PC-3 (cell line): Measurements from ENCODE around the gene CMPK1.

Experiments used
- EZH2 ChIP-seq: fragments of 300-600 bp; sonication (generic); IDR thresholded peaks from one replicate; pipeline ENCODE4 v1.6.1; 2017; ENCODE audit warnings: antibody characterized with exemption, mild to moderate bottlenecking, low read length; ENCODE audit not compliant: unreplicated experiment
- TF ChIP-seq, protein P1 (sequence below): fragments of 300-600 bp; sonication (generic); conservative IDR thresholded peaks from 2 replicates; pipeline ENCODE4 v1.5.1; 2017; ENCODE audit warnings: antibody characterized with exemption, low read depth, mild to moderate bottlenecking, low read length

GRCh38 chr1:47324682-47325081 is 8.9 kb upstream of the CMPK1 start:
- TF ChIP-seq, protein P1, sequence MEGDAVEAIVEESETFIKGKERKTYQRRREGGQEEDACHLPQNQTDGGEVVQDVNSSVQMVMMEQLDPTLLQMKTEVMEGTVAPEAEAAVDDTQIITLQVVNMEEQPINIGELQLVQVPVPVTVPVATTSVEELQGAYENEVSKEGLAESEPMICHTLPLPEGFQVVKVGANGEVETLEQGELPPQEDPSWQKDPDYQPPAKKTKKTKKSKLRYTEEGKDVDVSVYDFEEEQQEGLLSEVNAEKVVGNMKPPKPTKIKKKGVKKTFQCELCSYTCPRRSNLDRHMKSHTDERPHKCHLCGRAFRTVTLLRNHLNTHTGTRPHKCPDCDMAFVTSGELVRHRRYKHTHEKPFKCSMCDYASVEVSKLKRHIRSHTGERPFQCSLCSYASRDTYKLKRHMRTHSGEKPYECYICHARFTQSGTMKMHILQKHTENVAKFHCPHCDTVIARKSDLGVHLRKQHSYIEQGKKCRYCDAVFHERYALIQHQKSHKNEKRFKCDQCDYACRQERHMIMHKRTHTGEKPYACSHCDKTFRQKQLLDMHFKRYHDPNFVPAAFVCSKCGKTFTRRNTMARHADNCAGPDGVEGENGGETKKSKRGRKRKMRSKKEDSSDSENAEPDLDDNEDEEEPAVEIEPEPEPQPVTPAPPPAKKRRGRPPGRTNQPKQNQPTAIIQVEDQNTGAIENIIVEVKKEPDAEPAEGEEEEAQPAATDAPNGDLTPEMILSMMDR, result no peak
- no peak for TF ChIP-seq EZH2
